ENCODE measurements around the gene WAC. TPM values are rescaled to one million over a fixed set of nuclear protein-coding genes. Genes with fewer than 3 reads are reported as not detected.
"Not testable (repeated sequence)": the region's sequence is repeated elsewhere in the genome, so short reads cannot be mapped to it uniquely, and the experiment has no call there.

Gene WAC, protein sequence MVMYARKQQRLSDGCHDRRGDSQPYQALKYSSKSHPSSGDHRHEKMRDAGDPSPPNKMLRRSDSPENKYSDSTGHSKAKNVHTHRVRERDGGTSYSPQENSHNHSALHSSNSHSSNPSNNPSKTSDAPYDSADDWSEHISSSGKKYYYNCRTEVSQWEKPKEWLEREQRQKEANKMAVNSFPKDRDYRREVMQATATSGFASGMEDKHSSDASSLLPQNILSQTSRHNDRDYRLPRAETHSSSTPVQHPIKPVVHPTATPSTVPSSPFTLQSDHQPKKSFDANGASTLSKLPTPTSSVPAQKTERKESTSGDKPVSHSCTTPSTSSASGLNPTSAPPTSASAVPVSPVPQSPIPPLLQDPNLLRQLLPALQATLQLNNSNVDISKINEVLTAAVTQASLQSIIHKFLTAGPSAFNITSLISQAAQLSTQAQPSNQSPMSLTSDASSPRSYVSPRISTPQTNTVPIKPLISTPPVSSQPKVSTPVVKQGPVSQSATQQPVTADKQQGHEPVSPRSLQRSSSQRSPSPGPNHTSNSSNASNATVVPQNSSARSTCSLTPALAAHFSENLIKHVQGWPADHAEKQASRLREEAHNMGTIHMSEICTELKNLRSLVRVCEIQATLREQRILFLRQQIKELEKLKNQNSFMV
- total RNA-seq, result 100 to 1,000 TPM; 126 to 145 TPM

GRCh38 chr10:28532337-28533185 is at the start of gene WAC:
TSS of gene WAC (plus strand) at chr10:28533118. CDS start at chr10:28533580, 462 bp downstream.
- ChIA-PET POLR2A (no interaction called here), CTCF (interaction anchor here (0.7 to 1.7 kb wide), 2 partner anchors 13 to 220 kb away, joined by 3 to 5 read pairs; no protein-coding TSS in a partner anchor)
- Mint-ChIP-seq H3K9me3 (no peaks in the 10 kb centered on the region), H3K36me3 (ENCODE audit: low read depth) (peaks cover 56% of the 10 kb centered on the region), H3K4me1 (peaks cover 53% of the 10 kb centered on the region), H3K27me3 (no peaks in the 10 kb centered on the region), H3K27ac (peak within 1 kb of the TSS; percentile 100), H3K4me3 (peak within 1 kb of the TSS; percentile 97)
- DNase-seq, result peak; percentile 96

DNA sequence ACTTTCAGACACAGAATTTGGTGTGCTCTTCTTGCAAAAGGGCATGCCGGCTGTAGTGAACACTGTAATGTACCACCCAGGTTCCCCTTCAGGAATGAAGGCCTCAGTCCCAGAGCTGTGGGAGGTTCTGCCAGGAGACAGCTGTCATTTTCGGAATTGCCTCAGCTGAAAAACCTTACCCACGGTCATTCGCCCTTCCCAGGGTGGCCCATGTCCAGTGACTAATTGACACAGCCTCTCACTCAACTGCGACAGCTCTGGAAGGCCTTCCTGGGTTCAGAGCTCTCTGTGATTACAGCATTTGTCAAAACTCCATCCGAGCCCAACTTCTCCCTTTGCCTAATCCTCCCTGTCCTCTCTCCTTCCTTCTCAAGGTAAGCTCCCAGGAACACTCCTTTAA is 43.7 kb upstream of the WAC start:
- ChIA-PET POLR2A (interaction anchor here (0.7 kb wide), 1 partner anchor 71 kb away, joined by 3 read pairs; no protein-coding TSS in a partner anchor), CTCF (no interaction called here)
- peaks cover under 1% of the 10 kb centered on the region for H3K27me3 Mint-ChIP-seq

GRCh38 chr10:28490256-28490865 is 42.6 kb upstream of the WAC start:
- H3K9me3 Mint-ChIP-seq; H3K4me1 Mint-ChIP-seq; POLR2A ChIA-PET; H3K27ac Mint-ChIP-seq; H3K36me3 Mint-ChIP-seq (ENCODE audit: low read depth); DNase-seq; CTCF ChIA-PET; H3K27me3 Mint-ChIP-seq; H3K4me3 Mint-ChIP-seq: not testable (repeated sequence)

More for the DNA sequence above, 43.7 kb upstream of the WAC start:
- Mint-ChIP-seq H3K4me1 (peaks cover 7% of the 10 kb centered on the region), H3K36me3 (ENCODE audit: low read depth) (no peaks in the 10 kb centered on the region), H3K4me3 (no peak overlapping the region), H3K27ac (no peak overlapping the region), H3K9me3 (no peaks in the 10 kb centered on the region)
- DNase-seq, result no peak

DNA sequence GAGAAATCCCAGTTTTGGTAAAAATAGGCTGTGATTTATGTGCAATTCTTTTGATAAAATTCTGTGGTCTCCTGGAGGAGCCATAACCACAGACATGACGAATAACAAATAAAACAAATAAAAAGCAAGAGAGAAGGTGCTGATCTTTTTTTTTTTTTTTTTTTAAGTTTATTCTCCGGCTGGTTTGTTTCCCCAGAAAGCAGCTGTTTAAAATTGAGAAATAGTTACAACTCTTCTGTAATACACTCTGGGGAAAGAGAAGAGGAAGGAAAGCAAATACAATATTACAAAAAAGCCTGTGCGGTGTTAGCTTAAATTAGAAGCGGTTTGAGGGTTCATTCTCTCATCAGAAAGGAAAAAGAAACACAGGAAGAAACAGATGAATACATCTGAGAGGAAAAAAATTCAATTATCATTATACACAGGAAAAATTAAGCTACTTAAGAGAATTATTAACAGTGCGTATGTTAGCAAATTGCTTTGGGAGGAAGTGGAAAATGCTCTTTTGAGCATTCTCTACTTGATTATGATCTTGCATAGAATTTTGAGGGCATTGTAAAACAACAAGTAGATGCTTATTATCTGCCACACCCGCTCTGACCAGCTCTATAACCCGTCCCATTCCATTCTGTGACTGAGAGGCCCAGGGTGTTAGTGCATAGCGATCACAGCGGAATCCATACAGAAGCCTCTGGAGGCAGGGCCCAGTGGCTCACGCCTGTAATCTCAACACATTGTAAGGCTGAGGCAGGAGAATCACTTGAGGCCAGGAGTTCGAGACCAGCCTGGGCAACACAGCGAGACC is 40.6 kb upstream of the WAC start:
- DNase-seq, result no peak
- Mint-ChIP-seq H3K36me3 (ENCODE audit: low read depth) (no peaks in the 10 kb centered on the region), H3K9me3 (no peaks in the 10 kb centered on the region), H3K4me1 (peaks cover 1% of the 10 kb centered on the region), H3K27ac (no peak overlapping the region), H3K4me3 (no peak overlapping the region), H3K27me3 (peaks cover 4% of the 10 kb centered on the region)
- ChIA-PET POLR2A (no interaction called here), CTCF (interaction anchor here (0.6 to 1.3 kb wide), 3 partner anchors 10 to 855 kb away, joined by 3 to 8 read pairs (median 4); no protein-coding TSS in a partner anchor)

DNA sequence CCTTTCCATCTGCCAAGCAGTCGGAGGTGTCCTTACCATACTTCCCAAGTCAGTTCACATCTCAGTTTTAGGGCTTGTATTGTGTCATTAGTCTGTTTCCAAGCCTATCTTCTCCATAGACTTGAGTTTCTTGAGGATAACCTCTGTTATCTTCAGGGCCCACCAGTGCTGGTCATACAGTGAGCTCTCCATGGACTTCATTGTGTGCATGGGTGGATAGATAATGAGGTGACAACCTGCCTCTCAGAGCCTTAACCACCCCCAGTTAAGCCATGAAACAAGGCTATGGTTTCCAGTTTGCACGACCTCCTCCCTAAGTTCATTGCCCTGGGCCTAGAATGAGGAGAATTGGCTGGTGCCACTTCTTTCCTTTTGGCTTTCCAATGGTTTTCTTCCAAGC is 38.5 kb upstream of the WAC start:
- no peak overlapping the region for H3K4me3 Mint-ChIP-seq
- POLR2A ChIA-PET, result no interaction called here
- DNase-seq, result no peak
- CTCF ChIA-PET, result no interaction called here
- H3K27ac Mint-ChIP-seq, result no peak overlapping the region
- H3K9me3 Mint-ChIP-seq, result no peaks in the 10 kb centered on the region
- no peaks in the 10 kb centered on the region for H3K36me3 Mint-ChIP-seq (ENCODE audit: low read depth)
- peaks cover 4% of the 10 kb centered on the region for H3K27me3 Mint-ChIP-seq
- H3K4me1 Mint-ChIP-seq, result no peaks in the 10 kb centered on the region

DNA sequence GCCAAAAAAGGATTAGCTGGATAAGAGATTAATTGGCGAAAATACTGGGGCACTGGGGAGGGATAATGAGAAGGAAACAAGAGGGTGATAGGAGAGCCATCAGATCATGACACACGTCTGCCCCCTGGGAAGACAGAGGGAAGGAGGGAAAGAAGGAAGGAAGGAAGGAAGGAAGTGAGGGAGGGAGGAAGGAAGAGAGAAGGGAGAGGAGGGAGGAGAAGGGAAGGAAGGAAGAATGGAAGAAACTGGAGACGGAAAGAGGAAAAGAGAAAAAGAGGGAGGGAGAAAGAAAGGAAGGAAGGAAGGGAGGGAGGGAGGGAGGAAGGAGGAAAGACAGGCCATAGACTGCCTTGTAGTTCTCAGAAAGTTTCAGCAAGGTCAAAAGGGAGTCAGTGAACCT is 37.8 kb upstream of the WAC start:
- Mint-ChIP-seq H3K36me3 (ENCODE audit: low read depth) (no peaks in the 10 kb centered on the region), H3K27me3 (peaks cover 4% of the 10 kb centered on the region), H3K27ac (no peak overlapping the region), H3K4me3 (no peak overlapping the region), H3K9me3 (no peaks in the 10 kb centered on the region), H3K4me1 (no peaks in the 10 kb centered on the region)
- ChIA-PET CTCF (no interaction called here), POLR2A (no interaction called here)
- no peak for DNase-seq

- H3K4me3 Mint-ChIP-seq, result no peak overlapping the region
- peaks cover 4% of the 10 kb centered on the region for H3K27me3 Mint-ChIP-seq
- no peak overlapping the region for H3K27ac Mint-ChIP-seq
- H3K9me3 Mint-ChIP-seq, result no peaks in the 10 kb centered on the region
- POLR2A ChIA-PET, result no interaction called here
- no peaks in the 10 kb centered on the region for H3K36me3 Mint-ChIP-seq (ENCODE audit: low read depth)
- CTCF ChIA-PET, result interaction anchor here (0.6 kb wide), 1 partner anchor 50 kb away, joined by 3 read pairs; no protein-coding TSS in a partner anchor
- no peak for DNase-seq
- H3K4me1 Mint-ChIP-seq, result no peaks in the 10 kb centered on the region
Measured at GRCh38 chr10:28496017-28496416, 36.9 kb upstream of the WAC start.

DNA sequence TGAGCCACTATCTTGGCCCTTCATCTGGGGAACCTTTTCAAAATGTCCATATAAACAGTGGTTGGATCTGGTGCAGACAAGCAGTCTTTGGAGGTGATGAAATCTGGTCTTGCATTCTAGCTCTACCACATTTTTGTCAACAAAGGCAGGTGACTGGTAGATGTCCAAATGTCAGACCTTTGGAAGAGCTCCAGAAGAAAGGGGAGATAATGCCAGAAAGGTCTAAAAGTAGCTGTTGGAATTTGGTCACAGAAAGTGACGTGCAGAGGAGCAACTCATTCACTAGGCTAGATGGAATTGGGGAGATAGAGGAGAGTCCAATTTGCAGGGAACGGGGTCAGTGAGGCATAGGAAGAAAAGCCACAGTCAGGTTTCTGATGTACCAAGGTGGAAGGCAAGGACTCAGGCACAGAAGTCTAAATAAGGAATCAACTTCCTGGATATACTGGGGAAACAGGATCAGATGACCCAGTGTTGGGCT is 36.4 kb upstream of the WAC start:
- Mint-ChIP-seq H3K4me3 (no peak overlapping the region), H3K9me3 (no peaks in the 10 kb centered on the region), H3K36me3 (ENCODE audit: low read depth) (no peaks in the 10 kb centered on the region), H3K4me1 (no peaks in the 10 kb centered on the region), H3K27ac (no peak overlapping the region), H3K27me3 (peaks cover 4% of the 10 kb centered on the region)
- ChIA-PET POLR2A (no interaction called here), CTCF (interaction anchor here (0.6 to 1.3 kb wide), 2 partner anchors 15 to 51 kb away, joined by 3 read pairs; no protein-coding TSS in a partner anchor)
- no peak for DNase-seq

- H3K9me3 Mint-ChIP-seq, result no peaks in the 10 kb centered on the region
- peaks cover 4% of the 10 kb centered on the region for H3K27me3 Mint-ChIP-seq
- POLR2A ChIA-PET, result no interaction called here
- DNase-seq, result no peak
- H3K4me1 Mint-ChIP-seq, result peaks cover 1% of the 10 kb centered on the region
- CTCF ChIA-PET, result interaction anchor here (1.3 kb wide), 1 partner anchor 14 kb away, joined by 3 read pairs; no protein-coding TSS in a partner anchor
- no peaks in the 10 kb centered on the region for H3K36me3 Mint-ChIP-seq (ENCODE audit: low read depth)
- H3K27ac Mint-ChIP-seq, result no peak overlapping the region
- H3K4me3 Mint-ChIP-seq, result no peak overlapping the region
Measured at GRCh38 chr10:28497313-28498126, 35.4 kb upstream of the WAC start.

DNA sequence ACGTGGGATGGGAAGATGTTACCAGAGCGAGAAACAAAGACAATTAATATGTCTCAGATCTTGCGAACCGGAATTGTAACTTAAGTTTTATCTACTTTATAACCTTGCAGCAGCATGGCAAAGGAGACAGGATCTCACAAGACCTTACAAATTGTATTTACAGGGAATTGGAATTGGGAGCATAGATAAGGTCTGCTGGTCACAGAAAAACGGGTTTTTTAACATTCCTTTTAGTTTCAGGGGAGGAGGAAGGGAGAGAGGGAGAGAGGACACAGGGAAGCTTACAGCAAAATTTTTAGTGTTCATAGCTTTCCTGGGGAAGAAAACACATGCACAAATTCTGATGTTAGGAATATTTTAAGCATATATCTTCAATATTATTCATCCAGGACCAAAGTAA is 32.7 kb upstream of the WAC start:
- H3K27ac Mint-ChIP-seq; H3K4me3 Mint-ChIP-seq; H3K27me3 Mint-ChIP-seq; POLR2A ChIA-PET; H3K36me3 Mint-ChIP-seq (ENCODE audit: low read depth); H3K9me3 Mint-ChIP-seq; H3K4me1 Mint-ChIP-seq; DNase-seq: not testable (repeated sequence)
- CTCF ChIA-PET, result interaction anchor here (1.2 kb wide), 1 partner anchor 21 kb away, joined by 3 read pairs; no protein-coding TSS in a partner anchor

GRCh38 chr10:28503114-28503513 is 29.8 kb upstream of the WAC start:
- Mint-ChIP-seq H3K4me3 (no peak overlapping the region), H3K27me3 (peaks cover 2% of the 10 kb centered on the region), H3K36me3 (ENCODE audit: low read depth) (no peaks in the 10 kb centered on the region), H3K27ac (no peak overlapping the region), H3K4me1 (peaks cover 1% of the 10 kb centered on the region), H3K9me3 (no peaks in the 10 kb centered on the region)
- DNase-seq, result no peak
- ChIA-PET POLR2A (no interaction called here), CTCF (interaction anchor here (1.7 kb wide), 1 partner anchor 11 kb away, joined by 4 read pairs; no protein-coding TSS in a partner anchor)
